GM11168 (cell line): ENCODE data around the gene IL32.
"Not testable (repeated sequence)": the region's sequence is repeated elsewhere in the genome, so short reads cannot be mapped to it uniquely, and the experiment has no call there.

Source experiments
- in situ Hi-C: fragments of 300-500 bp; cut with MboI; formaldehyde crosslinking; loops from one replicate; pipeline ENCODE4 v1.12.0; 2022; ENCODE audit warnings: low sequenced_read_pairs; ENCODE audit not compliant: unreplicated experiment

Gene IL32

GRCh38 chr16:3066440-3066748 lies 954 bp downstream of the IL32 start:
- in situ Hi-C loops, result no loop called here

DNA sequence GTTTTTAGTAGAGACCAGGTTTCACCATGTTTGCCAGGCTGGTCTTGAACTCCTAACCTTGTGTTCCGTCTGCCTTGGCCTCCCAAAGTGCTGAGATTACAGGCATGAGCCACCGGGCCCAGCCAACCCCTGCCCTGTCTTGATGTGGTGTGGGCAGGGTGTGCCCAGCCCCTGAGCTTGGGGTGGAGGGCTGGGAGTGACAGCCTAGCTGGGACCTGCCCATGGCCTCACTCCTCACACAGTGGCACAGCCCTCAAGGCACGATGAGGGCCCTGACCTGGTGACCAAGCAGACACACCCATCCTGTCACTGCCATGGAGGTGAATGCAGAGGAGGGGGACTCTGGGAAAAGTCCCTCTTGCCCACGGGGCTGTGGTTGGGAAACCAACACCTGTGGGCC lies 3.0 kb downstream of the IL32 start:
- in situ Hi-C loops, result no loop called here

DNA sequence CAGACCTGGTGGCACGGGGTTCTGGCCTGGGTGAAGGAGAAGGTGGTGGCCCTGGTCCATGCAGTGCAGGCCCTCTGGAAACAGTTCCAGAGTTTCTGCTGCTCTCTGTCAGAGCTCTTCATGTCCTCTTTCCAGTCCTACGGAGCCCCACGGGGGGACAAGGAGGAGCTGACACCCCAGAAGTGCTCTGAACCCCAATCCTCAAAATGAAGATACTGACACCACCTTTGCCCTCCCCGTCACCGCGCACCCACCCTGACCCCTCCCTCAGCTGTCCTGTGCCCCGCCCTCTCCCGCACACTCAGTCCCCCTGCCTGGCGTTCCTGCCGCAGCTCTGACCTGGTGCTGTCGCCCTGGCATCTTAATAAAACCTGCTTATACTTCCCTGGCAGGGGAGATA lies 3.7 kb downstream of the IL32 start:
- in situ Hi-C loops, result not testable (repeated sequence)

GRCh38 chr16:3070608-3071111 lies 5.2 kb downstream of the IL32 start:
- in situ Hi-C loops, result no loop called here

DNA sequence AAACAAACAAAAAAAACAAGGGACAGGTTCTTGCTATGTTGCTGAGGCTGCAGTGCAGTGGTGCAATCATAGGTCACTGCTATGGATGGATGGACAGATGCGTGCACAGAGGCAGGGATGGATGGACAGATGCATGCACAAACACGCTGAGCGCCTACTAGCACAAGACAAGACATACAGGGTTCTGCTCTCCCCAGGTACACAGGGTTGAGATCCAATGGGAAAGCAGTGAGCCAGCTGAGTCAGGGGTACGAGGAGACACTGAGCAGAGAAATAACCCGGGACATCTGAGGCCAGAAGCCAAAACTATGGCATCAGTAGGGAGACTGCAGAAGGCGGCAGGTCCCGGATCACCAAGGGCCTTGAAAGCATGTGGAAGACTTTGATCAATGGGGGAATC lies 6.2 kb downstream of the IL32 start:
- in situ Hi-C loops, result no loop called here

GRCh38 chr16:3072148-3072547 lies 6.7 kb downstream of the IL32 start:
- in situ Hi-C loops, result not testable (repeated sequence)

GRCh38 chr16:3072576-3073263 lies 7.3 kb downstream of the IL32 start:
- in situ Hi-C loops, result not testable (repeated sequence)

- in situ Hi-C loops, result no loop called here
Observed at GRCh38 chr16:3073448-3073847, 8.0 kb downstream of the IL32 start.

GRCh38 chr16:3074860-3075522 lies 9.6 kb downstream of the IL32 start:
- in situ Hi-C loops, result no loop called here

GRCh38 chr16:3075523-3075915 lies 10.1 kb downstream of the IL32 start:
- in situ Hi-C loops, result no loop called here

GRCh38 chr16:3075946-3076345 lies 10.5 kb downstream of the IL32 start:
- in situ Hi-C loops, result not testable (repeated sequence)

GRCh38 chr16:3076577-3076976 lies 11.1 kb downstream of the IL32 start:
- in situ Hi-C loops, result no loop called here

DNA sequence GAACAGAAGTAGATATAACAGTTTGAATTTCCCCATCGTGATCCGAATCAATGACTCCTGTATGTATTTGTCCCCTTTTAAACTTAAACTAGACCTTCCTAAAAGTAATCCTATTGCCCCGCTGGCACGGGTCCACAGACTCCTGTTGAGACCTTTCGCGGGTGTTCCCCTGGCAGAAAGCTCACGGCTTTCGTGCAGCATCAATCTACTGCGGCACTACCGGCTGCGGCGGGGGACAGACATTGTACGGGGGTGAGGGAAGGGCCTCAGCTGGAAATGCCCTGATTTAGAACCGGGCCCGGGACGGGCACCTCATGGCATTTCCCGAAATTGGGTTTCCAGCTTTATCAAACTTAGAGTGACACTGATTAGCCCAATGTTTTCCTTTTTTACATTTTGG lies 14.6 kb downstream of the IL32 start:
- in situ Hi-C loops, result no loop called here

- in situ Hi-C loops, result not testable (repeated sequence)
Observed at GRCh38 chr16:3081957-3082356, 16.5 kb downstream of the IL32 start.

DNA sequence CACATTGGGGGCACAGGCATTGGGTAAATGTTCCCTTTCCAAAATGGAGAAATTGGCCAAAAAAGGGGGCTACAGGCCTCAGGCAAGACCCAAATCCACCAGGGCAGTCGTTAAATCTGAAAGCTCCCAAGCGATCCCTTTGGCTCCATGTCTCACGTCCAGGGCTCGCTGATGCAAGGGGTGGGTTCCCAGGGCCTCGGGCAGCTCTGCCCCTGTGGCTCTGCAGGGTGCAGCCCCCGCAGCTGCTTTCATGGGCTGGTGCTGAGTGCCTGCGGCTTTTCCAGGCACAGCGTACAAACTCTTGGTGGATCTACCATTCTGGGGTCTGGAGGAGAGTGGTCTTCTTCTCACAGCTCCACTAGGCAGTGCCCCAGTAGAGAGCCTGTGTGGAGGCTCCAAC lies 18.0 kb downstream of the IL32 start:
- in situ Hi-C loops, result not testable (repeated sequence)

GRCh38 chr16:3084491-3084890 lies 19.1 kb downstream of the IL32 start:
- in situ Hi-C loops, result no loop called here

GRCh38 chr16:3084969-3085670 lies 19.7 kb downstream of the IL32 start:
- in situ Hi-C loops, result no loop called here

DNA sequence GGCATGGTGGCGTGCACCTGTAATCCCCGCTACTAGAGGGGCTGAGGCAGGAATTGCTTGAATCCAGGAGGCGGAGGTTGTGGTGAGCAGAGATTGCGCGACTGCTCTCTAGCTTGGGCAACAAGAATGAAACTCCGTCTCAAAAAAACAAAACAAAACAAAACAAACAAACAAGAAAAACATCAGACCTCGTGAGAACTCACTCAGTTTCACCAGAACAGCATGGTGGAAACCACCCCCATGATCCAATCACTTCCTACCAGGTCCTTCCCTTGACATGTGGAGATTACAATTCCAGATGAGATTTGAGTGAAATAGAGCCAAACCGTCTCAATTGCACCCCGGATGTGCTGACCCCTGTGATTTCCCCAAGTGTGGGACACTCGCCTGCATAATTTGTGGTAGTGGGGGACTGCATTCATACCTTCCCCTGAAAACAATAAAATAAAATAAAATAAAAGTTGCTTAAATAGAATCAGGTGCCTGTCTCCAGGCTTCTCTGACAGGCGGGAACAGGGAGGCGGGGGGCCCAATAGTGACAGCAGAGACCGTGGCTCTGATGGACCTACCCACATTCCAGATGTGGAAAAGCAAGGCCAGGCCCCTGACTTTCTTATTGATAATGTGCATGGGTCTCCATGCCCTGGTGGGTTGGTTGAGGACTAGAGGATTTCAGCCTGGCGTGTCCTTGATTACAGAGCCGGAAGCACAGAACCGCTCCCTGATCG lies 20.6 kb downstream of the IL32 start:
- in situ Hi-C loops, result no loop called here

- in situ Hi-C loops, result no loop called here
Observed at GRCh38 chr16:3086596-3087242, 21.3 kb downstream of the IL32 start.
